ENCODE measurements around the gene ST8SIA5. TPM values are rescaled to one million over a fixed set of nuclear protein-coding genes. Genes with fewer than 3 reads are reported as not detected.

Gene ST8SIA5
- total RNA-seq, 1 experiment from 2014 or later = 5.4 TPM

DNA sequence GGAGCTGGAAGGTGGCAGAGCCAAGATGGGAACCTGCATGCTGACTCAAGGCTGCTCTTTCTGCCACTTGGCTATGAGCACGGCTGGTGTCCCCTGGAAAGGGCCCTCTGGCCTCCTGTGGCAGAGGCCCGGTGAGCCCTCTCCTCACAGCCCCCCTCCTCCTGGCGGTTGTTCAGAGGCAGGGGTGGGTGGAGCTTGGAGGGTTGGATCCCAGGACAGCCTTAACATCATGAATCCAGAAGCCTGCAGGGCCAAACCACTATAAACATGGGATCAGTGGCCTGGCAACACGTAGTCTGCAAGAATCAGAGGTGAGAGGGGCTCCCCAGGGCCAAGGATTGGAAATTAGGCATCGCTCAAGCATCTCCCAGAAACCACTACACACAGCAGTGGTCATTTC lies 51.3 kb downstream of the ST8SIA5 start (continued):
- TF ChIP-seq ZNF423 (CRISPR knock-in tag; IDR thresholded peaks at IDR 0.05) = no peak
- TF ChIP-seq, protein P1, sequence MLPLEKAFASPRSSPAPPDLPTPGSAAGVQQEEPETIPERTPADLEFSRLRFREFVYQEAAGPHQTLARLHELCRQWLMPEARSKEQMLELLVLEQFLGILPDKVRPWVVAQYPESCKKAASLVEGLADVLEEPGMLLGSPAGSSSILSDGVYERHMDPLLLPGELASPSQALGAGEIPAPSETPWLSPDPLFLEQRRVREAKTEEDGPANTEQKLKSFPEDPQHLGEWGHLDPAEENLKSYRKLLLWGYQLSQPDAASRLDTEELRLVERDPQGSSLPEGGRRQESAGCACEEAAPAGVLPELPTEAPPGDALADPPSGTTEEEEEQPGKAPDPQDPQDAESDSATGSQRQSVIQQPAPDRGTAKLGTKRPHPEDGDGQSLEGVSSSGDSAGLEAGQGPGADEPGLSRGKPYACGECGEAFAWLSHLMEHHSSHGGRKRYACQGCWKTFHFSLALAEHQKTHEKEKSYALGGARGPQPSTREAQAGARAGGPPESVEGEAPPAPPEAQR (CRISPR knock-in tag; IDR thresholded peaks at IDR 0.05) = no peak
- no peak for TF ChIP-seq RELA (CRISPR knock-in tag; IDR thresholded peaks at IDR 0.05; ENCODE audit: borderline replicate concordance)
- TF ChIP-seq, protein P2, sequence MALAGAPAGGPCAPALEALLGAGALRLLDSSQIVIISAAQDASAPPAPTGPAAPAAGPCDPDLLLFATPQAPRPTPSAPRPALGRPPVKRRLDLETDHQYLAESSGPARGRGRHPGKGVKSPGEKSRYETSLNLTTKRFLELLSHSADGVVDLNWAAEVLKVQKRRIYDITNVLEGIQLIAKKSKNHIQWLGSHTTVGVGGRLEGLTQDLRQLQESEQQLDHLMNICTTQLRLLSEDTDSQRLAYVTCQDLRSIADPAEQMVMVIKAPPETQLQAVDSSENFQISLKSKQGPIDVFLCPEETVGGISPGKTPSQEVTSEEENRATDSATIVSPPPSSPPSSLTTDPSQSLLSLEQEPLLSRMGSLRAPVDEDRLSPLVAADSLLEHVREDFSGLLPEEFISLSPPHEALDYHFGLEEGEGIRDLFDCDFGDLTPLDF (CRISPR knock-in tag; IDR thresholded peaks at IDR 0.05) = no peak
- TF ChIP-seq, protein P3, sequence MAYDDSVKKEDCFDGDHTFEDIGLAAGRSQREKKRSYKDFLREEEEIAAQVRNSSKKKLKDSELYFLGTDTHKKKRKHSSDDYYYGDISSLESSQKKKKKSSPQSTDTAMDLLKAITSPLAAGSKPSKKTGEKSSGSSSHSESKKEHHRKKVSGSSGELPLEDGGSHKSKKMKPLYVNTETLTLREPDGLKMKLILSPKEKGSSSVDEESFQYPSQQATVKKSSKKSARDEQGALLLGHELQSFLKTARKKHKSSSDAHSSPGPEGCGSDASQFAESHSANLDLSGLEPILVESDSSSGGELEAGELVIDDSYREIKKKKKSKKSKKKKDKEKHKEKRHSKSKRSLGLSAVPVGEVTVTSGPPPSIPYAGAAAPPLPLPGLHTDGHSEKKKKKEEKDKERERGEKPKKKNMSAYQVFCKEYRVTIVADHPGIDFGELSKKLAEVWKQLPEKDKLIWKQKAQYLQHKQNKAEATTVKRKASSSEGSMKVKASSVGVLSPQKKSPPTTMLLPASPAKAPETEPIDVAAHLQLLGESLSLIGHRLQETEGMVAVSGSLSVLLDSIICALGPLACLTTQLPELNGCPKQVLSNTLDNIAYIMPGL (CRISPR knock-in tag; IDR thresholded peaks at IDR 0.05) = no peak

DNA sequence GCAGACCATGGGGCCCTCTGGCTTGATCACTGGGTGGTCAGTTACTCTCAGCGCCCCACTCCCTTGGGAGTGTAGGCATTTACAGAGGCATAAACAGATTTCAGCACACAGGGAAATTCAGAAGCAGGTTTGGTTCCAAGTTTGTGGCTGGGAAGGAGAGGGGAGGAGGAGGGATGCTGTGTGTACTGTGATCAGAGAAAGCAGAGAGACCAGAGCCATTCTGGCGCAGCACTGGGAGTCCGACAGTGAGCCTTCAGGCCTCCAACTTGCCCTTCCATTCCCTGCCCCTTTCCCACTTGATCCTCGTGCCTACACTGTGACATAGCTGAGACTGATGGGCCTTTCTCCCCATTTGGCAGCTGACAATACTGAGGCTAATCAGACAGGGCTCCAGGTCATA lies 52.0 kb downstream of the ST8SIA5 start:
- ChIA-PET CTCF (interaction anchor here (2.1 to 2.6 kb wide), 2 partner anchors 11 to 47 kb away, joined by 7 to 10 read pairs; no protein-coding TSS in a partner anchor), POLR2A (no interaction called here)
- H3K4me1 Mint-ChIP-seq = peaks cover 19% of the 10 kb centered on the region

DNA sequence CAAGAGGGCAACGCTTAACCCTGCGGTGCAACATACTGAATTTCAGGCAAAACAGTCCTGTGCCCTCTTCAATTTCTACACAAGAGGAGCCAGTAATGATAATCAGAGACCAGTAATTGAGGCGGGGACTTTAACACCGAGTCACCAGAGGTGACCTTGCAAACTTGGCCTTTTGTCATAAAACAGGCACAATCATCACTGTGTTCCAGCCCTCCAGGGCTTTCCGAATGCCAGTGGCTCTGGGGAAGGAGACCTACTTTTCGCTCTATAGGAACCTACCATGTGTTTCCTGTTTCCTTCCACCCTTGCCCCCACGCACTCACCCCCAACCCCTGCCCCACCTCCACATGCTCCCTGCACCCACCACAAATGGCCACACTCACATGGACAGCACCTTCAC lies 52.7 kb downstream of the ST8SIA5 start:
- Mint-ChIP-seq H3K27ac (no peak overlapping the region), H3K27me3 (ENCODE audit: low read depth) (no peaks in the 10 kb centered on the region), H3K4me3 (no peak overlapping the region), H3K36me3 (no peaks in the 10 kb centered on the region), H3K4me1 (peaks cover 19% of the 10 kb centered on the region), H3K9me3 (no peaks in the 10 kb centered on the region)
- CTCF ChIA-PET = no interaction called here
- no peak for ATAC-seq
- DNase-seq (ENCODE audit: low spot score) = no peak
- POLR2A ChIA-PET = no interaction called here
- TF ChIP-seq, protein P4, sequence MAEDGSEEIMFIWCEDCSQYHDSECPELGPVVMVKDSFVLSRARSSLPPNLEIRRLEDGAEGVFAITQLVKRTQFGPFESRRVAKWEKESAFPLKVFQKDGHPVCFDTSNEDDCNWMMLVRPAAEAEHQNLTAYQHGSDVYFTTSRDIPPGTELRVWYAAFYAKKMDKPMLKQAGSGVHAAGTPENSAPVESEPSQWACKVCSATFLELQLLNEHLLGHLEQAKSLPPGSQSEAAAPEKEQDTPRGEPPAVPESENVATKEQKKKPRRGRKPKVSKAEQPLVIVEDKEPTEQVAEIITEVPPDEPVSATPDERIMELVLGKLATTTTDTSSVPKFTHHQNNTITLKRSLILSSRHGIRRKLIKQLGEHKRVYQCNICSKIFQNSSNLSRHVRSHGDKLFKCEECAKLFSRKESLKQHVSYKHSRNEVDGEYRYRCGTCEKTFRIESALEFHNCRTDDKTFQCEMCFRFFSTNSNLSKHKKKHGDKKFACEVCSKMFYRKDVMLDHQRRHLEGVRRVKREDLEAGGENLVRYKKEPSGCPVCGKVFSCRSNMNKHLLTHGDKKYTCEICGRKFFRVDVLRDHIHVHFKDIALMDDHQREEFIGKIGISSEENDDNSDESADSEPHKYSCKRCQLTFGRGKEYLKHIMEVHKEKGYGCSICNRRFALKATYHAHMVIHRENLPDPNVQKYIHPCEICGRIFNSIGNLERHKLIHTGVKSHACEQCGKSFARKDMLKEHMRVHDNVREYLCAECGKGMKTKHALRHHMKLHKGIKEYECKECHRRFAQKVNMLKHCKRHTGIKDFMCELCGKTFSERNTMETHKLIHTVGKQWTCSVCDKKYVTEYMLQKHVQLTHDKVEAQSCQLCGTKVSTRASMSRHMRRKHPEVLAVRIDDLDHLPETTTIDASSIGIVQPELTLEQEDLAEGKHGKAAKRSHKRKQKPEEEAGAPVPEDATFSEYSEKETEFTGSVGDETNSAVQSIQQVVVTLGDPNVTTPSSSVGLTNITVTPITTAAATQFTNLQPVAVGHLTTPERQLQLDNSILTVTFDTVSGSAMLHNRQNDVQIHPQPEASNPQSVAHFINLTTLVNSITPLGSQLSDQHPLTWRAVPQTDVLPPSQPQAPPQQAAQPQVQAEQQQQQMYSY (CRISPR knock-in tag; IDR thresholded peaks at IDR 0.05) = no peak
- TF ChIP-seq, protein P5, sequence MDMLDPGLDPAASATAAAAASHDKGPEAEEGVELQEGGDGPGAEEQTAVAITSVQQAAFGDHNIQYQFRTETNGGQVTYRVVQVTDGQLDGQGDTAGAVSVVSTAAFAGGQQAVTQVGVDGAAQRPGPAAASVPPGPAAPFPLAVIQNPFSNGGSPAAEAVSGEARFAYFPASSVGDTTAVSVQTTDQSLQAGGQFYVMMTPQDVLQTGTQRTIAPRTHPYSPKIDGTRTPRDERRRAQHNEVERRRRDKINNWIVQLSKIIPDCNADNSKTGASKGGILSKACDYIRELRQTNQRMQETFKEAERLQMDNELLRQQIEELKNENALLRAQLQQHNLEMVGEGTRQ (CRISPR knock-in tag; IDR thresholded peaks at IDR 0.05) = no peak
- no peak for TF ChIP-seq CREM (CRISPR knock-in tag; IDR thresholded peaks at IDR 0.05)
- TF ChIP-seq GTF2I (CRISPR knock-in tag; conservative IDR thresholded peaks at IDR 0.05) = no peak
- TF ChIP-seq, protein P6, sequence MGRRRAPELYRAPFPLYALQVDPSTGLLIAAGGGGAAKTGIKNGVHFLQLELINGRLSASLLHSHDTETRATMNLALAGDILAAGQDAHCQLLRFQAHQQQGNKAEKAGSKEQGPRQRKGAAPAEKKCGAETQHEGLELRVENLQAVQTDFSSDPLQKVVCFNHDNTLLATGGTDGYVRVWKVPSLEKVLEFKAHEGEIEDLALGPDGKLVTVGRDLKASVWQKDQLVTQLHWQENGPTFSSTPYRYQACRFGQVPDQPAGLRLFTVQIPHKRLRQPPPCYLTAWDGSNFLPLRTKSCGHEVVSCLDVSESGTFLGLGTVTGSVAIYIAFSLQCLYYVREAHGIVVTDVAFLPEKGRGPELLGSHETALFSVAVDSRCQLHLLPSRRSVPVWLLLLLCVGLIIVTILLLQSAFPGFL (CRISPR knock-in tag; IDR thresholded peaks at IDR 0.05; ENCODE audit: borderline replicate concordance) = no peak
- TF ChIP-seq GABPB1 (CRISPR knock-in tag; IDR thresholded peaks at IDR 0.05) = no peak
- no peak for TF ChIP-seq ZNF232 (CRISPR knock-in tag; IDR thresholded peaks at IDR 0.05)
- no peak for TF ChIP-seq ZNF423 (CRISPR knock-in tag; IDR thresholded peaks at IDR 0.05)
- TF ChIP-seq RORB (CRISPR knock-in tag; IDR thresholded peaks at IDR 0.05) = no peak
- no peak for TF ChIP-seq ZNF317 (CRISPR knock-in tag; IDR thresholded peaks at IDR 0.05; ENCODE audit: borderline replicate concordance, low read depth)
- TF ChIP-seq ATF1 (CRISPR knock-in tag; IDR thresholded peaks at IDR 0.05) = no peak

More for the DNA sequence above, 52.0 kb downstream of the ST8SIA5 start:
- Mint-ChIP-seq H3K4me3 (no peak overlapping the region), H3K27me3 (ENCODE audit: low read depth) (no peaks in the 10 kb centered on the region), H3K27ac (no peak overlapping the region), H3K36me3 (no peaks in the 10 kb centered on the region), H3K9me3 (no peaks in the 10 kb centered on the region)
- TF ChIP-seq, protein P7, sequence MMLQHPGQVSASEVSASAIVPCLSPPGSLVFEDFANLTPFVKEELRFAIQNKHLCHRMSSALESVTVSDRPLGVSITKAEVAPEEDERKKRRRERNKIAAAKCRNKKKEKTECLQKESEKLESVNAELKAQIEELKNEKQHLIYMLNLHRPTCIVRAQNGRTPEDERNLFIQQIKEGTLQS (CRISPR knock-in tag; conservative IDR thresholded peaks at IDR 0.05) = no peak
- TF ChIP-seq FOXK1 (CRISPR knock-in tag; IDR thresholded peaks at IDR 0.05) = no peak
- TF ChIP-seq, protein P2 (CRISPR knock-in tag; IDR thresholded peaks at IDR 0.05) = no peak
- no peak for TF ChIP-seq ZNF416 (CRISPR knock-in tag; IDR thresholded peaks at IDR 0.05)
- no peak for ATAC-seq
- DNase-seq (ENCODE audit: low spot score) = no peak
